Activated naive CD4-positive, alpha-beta T cell (primary cell): Measurements from ENCODE around the gene KPNA6.
"Not testable (repeated sequence)": the region's sequence is repeated elsewhere in the genome, so short reads cannot be mapped to it uniquely, and the experiment has no call there.

ENCODE experiments used
- DNase-seq, 4 experiments: peaks; one replicate each; lab custom pipeline; 2025; lab: John Stamatoyannopoulos, UW

The KPNA6 gene

DNA sequence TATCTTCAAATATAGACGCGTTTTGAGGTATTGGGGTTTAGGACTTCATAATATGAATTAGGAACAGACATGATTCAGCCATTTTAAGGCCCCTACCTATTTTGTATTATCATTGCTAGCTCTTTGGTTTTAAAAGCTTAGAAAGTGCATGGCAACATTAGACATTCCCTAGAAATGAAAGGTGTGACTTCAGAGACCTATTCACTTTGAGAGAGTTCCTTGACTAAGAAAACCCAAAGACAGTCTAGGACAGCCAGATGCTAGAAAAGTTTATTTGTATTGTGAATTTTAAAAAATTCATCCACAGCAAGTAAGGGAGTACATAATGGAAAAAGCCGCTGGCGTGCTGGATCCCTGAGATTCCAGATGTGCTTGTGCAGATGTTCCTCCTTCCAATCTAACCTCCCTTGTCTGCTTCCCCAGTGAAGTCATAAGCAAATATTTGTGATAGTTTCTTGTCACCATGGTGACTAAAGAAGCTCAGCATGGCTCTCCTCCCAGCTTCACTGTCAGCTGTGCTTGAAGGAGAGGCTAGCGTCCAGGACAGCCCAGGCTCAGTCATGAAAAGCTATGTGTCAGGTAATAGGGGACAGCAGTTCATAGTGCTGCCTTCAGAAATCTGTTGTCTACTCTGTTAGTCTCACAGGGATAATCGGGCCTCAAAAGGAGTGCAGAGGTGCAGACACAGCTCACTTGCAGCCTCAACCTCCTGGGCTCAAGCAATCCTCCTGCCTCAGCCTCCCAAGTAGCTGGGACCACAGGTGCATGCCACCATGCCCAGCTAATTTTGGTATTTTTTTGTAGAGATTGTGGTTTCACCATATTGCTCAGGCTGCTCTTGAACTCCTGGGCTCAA lies 34.8 kb downstream of the KPNA6 start:
- DNase-seq = no peak

DNA sequence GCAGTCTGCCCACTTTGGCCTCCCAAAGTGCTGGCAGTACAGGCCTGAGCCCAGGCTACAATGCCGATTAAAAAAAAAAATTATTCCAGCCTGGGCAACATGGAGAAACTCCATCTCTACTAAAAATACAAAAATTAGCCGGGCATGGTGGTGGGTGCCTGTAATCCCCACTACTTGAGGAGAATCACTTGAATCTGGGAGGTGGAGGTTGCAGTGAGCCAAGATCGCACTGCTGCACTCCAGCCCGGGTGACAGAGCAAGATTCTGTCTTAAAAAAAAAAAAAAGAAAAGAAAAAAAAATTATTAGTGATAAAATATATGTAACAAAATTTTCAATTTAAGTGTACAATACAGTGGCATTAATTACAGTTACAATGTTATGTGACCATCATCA lies 35.4 kb downstream of the KPNA6 start:
- not testable (repeated sequence) for DNase-seq

DNA sequence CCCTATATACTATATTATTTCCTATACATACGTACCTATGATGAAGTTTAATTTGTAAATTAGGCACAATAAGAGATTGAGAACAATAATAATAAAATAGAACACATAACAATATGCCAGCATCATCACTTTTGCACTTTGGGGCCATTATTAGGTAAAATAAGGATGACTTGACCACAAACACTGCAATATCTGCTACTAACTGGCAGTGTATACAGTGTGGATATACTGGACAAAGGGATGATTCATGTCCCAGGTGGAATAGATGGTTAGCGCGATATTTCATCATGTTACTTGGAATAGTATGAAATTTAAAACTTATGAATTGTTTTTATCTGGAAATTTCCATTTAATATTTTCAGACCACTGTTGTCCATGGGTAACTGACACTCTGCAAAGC lies 36.2 kb downstream of the KPNA6 start:
- DNase-seq = no peak

DNA sequence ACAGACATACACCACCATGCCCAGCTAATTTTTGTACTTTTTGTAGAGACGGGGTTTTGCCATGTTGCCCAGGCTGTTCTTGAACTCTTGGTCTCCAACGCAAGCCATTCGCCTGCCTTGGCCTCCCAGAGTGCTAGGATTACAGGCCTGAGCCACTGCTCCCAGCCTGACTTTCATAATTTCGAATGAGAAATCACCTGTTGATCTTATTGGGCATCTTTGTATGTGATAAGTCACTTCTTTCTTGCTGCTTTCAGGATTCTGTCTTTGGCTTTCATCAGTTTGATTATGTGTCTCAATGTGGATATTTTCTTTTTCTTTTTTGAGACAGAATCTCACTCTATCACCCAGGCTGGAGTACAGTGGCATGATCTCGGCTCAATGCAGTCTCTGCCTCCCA lies 39.9 kb downstream of the KPNA6 start:
- DNase-seq = not testable (repeated sequence)

DNA sequence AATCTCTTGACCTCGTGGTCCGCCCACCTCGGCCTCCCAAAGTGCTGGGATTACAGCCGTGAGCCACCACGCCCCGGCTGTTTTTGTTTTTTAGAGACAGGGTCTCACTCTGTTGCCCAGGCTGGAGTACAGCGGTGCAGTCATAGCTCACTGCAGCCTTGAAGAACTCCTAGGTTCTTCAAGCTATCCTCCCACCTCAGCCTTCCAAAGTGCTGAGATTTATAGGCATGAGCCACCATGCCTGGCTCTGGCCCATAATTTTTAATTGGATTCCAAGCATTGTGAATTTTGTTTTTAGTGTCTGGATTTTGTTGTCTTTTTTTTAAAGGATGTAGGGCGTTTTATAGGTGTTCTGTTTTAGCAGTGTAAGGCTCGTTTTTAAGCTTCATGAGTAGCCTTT lies 43.0 kb downstream of the KPNA6 start:
- DNase-seq = no peak

GRCh38 chr1:32151319-32151787 lies 43.5 kb downstream of the KPNA6 start:
- no peak for DNase-seq

DNA sequence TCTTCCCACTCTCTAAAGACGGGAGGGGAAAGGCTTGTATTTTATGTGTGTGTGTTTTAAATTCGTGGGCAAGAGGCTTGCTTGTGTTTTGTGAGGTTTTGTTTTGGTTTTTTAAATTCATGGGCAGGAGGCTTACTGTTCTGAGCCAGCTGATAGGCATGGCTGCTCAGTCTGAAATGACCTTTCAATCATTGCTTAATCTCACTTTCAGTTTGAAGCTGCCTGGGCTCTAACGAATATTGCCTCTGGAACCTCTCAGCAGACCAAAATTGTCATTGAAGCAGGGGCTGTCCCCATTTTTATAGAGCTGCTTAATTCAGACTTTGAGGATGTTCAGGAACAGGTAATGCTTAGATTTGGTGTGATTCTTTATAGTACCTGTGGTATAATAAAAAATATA lies 51.3 kb downstream of the KPNA6 start:
- no peak for DNase-seq

DNA sequence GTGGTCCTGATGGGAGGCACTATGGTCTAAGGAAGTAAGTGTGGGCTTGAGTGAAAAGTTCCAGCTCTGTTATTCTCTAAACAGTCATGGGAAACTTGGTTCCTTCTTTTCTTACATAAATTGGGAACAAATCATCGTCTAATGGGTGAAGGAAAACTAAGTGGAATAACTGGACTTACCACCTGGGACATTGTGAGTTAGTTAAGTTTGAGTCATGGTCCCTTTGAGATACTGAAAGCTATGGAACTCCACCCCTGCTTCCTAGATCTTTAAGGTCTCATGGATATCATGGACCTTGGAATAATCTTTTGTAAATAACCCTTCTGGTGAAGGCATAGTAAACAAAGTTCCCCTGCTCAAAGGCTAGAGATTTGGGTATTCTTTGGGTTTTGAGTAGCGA lies 55.5 kb downstream of the KPNA6 start:
- DNase-seq = no peak

- DNase-seq = not testable (repeated sequence)
Observed at GRCh38 chr1:32165633-32166032, 57.8 kb downstream of the KPNA6 start.

GRCh38 chr1:32170991-32171390 lies 63.1 kb downstream of the KPNA6 start:
- DNase-seq = no peak

DNA sequence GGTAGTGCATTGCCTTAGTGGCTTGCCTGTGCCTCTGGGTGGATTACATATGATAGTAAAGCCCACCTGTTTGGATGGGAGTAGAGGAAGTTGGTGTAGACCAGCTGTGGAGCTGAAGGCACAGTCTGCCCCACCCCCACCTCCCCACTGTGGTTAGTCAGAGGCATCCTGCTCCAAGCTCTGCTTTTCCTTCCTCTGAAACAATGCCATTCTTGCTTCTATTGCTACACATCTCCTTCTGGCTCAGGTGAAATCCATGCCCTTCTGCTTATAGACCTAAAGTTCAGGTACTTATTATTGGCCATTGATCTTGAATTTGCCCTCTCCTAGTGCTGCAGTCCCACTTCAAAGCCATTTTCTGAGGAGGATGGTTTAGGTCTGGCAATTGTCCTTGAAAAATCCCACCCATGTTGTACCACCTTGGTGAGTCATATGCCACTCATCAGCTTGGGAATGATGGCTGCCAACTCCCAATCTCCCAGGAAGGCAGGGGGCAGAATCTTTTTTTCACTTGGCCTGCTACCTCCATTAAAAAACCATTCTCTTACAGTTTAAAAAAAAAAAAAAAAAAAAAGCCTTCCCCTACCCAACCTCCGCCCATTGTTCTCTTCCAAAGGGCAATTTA lies 64.9 kb downstream of the KPNA6 start:
- no peak for DNase-seq

DNA sequence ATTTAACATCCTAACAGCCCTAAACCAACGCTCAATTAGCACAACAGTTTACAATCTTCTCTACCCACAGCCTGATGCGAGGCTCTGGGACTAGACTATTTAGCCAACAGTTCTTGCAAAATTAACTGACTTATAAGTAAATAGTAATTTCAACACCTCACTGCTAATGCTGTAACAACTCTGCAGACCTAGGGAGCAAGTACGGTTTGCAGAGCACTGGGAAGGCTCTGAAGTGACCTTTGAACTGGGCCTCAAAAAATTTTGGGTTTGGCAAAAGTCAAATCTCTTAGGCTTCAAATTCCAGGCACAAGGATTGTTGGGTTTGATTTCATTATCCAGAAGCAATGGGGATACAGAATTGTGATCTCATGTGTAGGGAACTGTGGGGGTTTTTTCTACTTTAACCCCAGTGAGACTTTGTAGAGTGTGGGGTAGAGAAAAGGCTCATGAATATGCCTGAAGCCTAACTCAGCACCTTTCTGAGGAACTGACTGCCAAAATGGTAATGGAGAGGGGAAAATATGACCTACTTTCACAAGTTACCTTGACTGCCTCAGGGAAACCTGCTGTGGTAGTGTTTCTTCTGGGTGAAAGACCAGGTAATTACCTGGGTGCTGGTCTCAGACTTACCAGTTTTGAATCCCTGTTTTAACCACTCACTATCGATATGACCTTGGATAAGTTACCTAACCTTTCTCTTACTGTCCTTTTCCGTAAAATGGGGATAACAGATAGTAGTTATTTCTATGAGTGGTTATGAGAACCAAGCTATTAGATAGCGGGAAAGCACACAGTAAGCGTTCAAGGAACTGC lies 70.7 kb downstream of the KPNA6 start:
- no peak for DNase-seq

- DNase-seq = no peak
Observed at GRCh38 chr1:32179193-32179442, 71.3 kb downstream of the KPNA6 start.

- peak; percentile 86 to 94 (median 90) for DNase-seq
Observed at GRCh38 chr1:32179443-32180185, 71.8 kb downstream of the KPNA6 start, which contains the start of gene TXLNA. TSS of gene TXLNA (plus strand) at chr1:32179675. CDS start at chr1:32180346, 671 bp downstream.

DNA sequence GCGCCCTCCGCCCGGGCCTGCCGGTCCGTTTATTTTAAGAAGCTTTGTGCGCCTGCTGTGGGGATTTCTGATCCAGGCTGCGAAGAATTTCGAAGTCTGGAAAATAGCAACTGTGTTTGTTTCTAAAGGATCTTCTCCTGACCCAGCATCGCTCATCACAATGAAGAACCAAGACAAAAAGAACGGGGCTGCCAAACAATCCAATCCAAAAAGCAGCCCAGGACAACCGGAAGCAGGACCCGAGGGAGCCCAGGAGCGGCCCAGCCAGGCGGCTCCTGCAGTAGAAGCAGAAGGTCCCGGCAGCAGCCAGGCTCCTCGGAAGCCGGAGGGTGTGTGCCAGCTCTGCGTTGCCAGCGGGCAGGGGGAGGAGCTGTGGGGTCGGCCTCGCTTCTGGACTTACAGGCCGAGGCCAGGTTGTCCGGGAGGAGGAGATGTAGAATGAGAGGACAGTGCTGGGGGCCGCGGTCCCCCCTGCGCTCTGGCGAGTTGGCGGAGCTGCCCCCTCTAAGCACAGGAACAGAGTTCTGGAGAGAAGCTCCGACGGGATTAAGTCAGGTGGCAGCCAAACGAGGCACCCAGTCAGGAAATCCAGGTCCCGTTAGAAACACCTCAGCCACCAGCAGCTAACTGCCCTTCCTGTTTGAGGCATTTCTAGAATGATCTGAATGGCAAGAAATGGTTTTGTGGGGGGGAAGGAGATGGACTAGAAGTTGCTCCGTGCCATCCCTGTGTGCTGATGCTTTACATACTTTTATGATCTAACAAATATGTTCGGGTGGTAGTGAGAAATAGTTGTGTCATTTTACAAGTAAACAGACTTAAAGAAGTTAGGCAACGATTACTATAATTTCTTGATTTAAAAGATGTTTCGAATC lies 72.6 kb downstream of the KPNA6 start:
- no peak for DNase-seq

DNA sequence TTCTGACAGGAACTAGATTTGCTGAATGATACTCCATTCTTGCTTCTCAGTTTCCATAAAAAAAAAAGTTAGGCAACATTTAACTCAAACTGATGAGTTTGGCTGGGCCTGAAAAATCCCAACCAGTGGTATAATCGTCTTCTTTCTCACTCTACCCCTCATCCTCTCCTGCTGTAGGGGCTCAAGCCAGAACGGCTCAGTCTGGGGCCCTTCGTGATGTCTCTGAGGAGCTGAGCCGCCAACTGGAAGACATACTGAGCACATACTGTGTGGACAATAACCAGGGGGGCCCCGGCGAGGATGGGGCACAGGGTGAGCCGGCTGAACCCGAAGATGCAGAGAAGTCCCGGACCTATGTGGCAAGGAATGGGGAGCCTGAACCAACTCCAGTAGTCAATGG lies 73.2 kb downstream of the KPNA6 start:
- DNase-seq = no peak

DNA sequence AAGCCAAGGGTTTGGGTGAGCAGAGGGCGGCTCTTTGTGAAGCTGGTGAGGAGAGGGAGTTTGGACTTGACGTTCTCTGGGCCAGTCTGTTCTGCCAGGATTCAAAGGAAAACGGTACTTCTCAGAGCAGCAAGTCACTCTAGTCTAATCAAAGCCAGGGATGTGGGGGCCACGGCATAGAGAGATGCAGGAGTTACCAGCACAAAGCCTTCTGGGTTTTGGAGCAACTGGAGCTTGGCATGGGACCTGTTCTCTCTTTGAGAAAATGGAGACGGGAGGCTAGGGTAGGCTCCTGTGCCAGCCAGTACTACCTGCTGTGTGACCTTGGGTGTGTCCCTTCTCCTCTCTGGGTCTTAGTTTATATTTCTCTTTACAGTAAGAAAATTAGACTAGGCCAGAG lies 73.7 kb downstream of the KPNA6 start:
- DNase-seq = no peak

DNA sequence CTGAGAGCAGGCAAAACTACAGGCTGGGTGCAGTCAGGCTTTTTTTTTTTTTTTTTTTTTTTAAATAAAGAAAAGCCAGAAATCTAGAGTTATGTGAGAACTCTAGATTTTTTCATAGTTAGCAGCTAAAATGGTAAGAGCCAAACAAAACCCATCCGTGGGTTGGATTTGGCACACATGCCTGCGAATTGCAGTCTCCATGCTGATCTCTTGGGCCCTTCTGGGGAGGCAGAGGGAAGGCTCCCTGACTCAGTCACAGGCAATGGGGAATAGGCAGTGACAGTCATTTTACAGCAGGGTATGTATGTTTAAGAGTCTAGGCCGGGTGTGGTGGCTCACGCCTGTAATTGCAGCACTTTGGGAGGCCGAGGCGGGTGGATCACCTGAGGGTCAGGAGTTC lies 74.2 kb downstream of the KPNA6 start:
- no peak for DNase-seq

DNA sequence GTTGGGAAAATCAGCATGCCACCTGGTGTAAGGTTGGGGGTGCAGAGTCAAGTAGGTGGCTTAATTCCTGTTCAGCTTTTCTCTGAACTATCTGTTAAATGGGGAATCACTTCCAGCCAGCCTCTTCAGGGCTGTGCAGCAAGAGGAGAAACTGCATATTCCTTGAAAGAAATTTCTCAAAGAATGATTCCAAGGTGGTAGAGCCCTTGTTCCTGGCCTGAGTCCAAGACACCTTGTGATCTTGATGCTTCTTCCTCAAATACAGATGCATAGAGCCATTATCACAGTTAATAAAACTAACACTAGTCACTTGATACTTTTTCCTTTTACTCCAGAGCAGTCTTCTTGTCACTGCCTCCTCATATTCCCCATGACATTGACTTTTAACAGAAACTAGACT lies 76.8 kb downstream of the KPNA6 start:
- DNase-seq = no peak

DNA sequence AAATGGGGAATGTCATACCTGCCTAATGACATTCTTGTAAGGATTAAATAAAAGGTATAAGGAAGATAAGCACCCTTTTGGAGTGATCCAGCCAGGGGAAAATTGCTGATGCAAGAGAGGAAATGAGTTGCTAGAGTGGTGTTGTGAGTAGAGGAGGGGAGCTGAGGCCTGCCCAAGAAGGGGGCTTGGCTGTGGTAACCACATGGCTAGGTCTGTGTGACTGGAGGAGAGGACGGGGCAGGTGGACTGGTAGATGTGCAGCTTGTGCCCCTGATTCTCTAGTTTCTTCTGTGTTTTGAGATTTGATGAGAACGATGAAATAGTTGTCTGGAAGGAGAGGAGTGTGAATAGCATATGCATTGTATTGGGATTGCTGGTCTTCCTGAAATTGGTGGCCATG lies 78.2 kb downstream of the KPNA6 start:
- DNase-seq = no peak

DNA sequence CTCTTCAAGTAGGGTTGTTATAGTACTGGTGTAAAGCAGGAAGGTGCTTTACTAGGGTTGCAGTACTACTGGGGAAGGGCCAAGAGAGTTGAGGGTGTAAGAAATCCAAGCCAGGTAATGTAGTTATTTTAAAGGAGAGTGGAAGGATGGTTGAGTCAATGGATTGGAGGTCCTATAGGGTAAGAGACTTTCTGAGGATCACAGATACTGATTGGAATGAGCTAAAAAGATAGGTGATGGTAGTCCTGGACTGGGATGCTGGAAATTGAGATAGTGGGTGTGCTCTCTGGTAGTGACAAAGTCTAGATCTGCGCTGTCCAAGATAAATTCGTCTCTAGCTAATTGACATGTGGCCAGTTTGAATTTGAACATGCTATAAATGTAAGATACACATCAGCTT lies 78.6 kb downstream of the KPNA6 start:
- no peak for DNase-seq
